GM12874 (cell line): ENCODE data around the gene NDRG2.

ENCODE experiments used
- TF ChIP-seq, protein P1 (sequence below): IDR thresholded peaks from 2 replicates; pipeline ENCODE4 v1.5.1; 2011; ENCODE audit warnings: low read depth, mild to moderate bottlenecking, control low read depth, low read length, moderate library complexity; ENCODE audit not compliant: insufficient read depth

Gene NDRG2

GRCh38 chr14:21054768-21055145, 29.9 kb upstream of the NDRG2 start:
- TF ChIP-seq, protein P1, sequence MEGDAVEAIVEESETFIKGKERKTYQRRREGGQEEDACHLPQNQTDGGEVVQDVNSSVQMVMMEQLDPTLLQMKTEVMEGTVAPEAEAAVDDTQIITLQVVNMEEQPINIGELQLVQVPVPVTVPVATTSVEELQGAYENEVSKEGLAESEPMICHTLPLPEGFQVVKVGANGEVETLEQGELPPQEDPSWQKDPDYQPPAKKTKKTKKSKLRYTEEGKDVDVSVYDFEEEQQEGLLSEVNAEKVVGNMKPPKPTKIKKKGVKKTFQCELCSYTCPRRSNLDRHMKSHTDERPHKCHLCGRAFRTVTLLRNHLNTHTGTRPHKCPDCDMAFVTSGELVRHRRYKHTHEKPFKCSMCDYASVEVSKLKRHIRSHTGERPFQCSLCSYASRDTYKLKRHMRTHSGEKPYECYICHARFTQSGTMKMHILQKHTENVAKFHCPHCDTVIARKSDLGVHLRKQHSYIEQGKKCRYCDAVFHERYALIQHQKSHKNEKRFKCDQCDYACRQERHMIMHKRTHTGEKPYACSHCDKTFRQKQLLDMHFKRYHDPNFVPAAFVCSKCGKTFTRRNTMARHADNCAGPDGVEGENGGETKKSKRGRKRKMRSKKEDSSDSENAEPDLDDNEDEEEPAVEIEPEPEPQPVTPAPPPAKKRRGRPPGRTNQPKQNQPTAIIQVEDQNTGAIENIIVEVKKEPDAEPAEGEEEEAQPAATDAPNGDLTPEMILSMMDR, result no peak

GRCh38 chr14:21054123-21054767, 29.4 kb upstream of the NDRG2 start:
- TF ChIP-seq, protein P1, result no peak

- TF ChIP-seq, protein P1, result no peak
Observed at GRCh38 chr14:21053184-21054122, 28.6 kb upstream of the NDRG2 start.

DNA sequence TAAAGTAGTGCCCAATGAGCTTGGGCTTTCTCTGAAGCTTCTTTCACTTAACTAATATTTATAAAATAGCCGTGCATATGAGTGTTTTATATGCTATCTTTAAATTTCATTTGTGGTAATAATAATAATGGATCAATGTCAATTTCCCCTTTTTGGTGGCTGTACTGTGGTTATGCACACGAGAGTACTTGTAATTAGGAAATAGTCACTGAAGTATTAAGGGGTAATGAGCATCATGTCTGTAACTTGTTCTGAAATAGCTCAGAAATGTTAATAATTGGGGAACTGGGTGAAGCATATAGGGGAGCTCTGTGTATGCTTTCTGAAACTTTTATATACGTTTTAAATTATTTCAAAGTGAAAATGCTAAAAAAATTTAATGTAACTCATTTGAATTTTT, 25.7 kb upstream of the NDRG2 start:
- TF ChIP-seq, protein P1, result no peak

GRCh38 chr14:21049271-21049673, 24.4 kb upstream of the NDRG2 start:
- TF ChIP-seq, protein P1, result no peak

DNA sequence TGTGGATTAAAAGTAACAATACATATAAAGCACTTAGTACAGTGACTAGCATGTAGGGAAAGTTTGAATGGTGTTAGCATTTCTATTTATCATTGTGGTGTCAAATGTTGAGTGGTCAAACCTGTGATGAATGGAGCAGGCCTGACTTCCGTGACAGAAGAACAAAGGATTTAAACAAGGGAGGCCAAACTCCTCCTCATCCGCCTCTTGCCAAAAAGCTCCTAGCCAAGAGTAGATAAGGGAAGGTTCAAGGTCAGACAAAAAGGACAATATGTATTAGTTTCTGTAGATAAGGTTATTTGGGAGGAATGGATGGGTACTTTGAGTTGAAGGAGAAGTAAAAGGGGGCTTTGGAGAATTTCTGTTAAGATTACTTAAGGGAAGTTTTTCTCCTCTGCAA, 23.8 kb upstream of the NDRG2 start:
- TF ChIP-seq, protein P1, result no peak

GRCh38 chr14:21047378-21047781, 22.5 kb upstream of the NDRG2 start:
- TF ChIP-seq, protein P1, result no peak
